Hepatocyte (in vitro differentiated cells): ENCODE results near the gene ZNF614. TPM values are rescaled to one million over a fixed set of nuclear protein-coding genes. Genes with fewer than 3 reads are reported as not detected.
A peak's percentile ranks its signal among the peaks of the same experiment; 100 is the strongest.
"Not testable (repeated sequence)": the region's sequence is repeated elsewhere in the genome, so short reads cannot be mapped to it uniquely, and the experiment has no call there.

Experiments used
- DNase-seq: peaks from one replicate; pipeline ENCODE4 v3.0.0-alpha.2; 2016; ENCODE audit warnings: low spot score
- H2AFZ ChIP-seq: fragments of 200-600 bp; sonication (generic); 2 replicates; pipeline ENCODE4 v1.6.0; 2016; ENCODE audit warnings: antibody characterized with exemption, mild to moderate bottlenecking
- H3K27ac ChIP-seq: fragments of 200-600 bp; sonication (generic); 2 replicates; pipeline ENCODE4 v1.5.1; 2016; ENCODE audit warnings: mild to moderate bottlenecking
- H3K27me3 ChIP-seq: fragments of 200-600 bp; sonication (generic); 2 replicates; pipeline ENCODE4 v1.6.1; 2016
- H3K36me3 ChIP-seq: fragments of 200-600 bp; sonication (generic); replicated peaks from 2 replicates; pipeline ENCODE4 v1.5.1; 2016; ENCODE audit warnings: low read depth; ENCODE audit not compliant: insufficient read depth
- H3K4me1 ChIP-seq: fragments of 200-600 bp; sonication (generic); 2 replicates; pipeline ENCODE4 v1.5.1; 2016; ENCODE audit warnings: mild to moderate bottlenecking, moderate library complexity; ENCODE audit not compliant: insufficient read depth
- H3K4me2 ChIP-seq: fragments of 200-600 bp; sonication (generic); 2 replicates; pipeline ENCODE4 v1.6.0; 2016
- H3K4me3 ChIP-seq: fragments of 200-600 bp; sonication (generic); 2 replicates; pipeline ENCODE4 v1.5.1; 2016; ENCODE audit warnings: mild to moderate bottlenecking
- H3K79me2 ChIP-seq: fragments of 200-600 bp; sonication (generic); 2 replicates; pipeline ENCODE4 v1.6.0; 2017; ENCODE audit warnings: mild to moderate bottlenecking
- H3K9me2 ChIP-seq: fragments of 200-600 bp; sonication (generic); replicated peaks from 2 replicates; pipeline ENCODE4 v1.6.0; 2017; ENCODE audit warnings: mild to moderate bottlenecking; ENCODE audit not compliant: insufficient read depth
- H3K9me3 ChIP-seq: fragments of 200-600 bp; sonication (generic); 2 replicates; pipeline ENCODE4 v1.5.1; 2016; ENCODE audit warnings: low read depth, mild to moderate bottlenecking
- H4K20me1 ChIP-seq: fragments of 200-600 bp; sonication (generic); 2 replicates; pipeline ENCODE4 v1.6.0; 2016; ENCODE audit warnings: mild to moderate bottlenecking; ENCODE audit not compliant: insufficient read depth, poor library complexity, severe bottlenecking
- EZH2 ChIP-seq: fragments of 200-600 bp; sonication (generic); IDR thresholded peaks from 2 replicates; pipeline ENCODE4 v1.6.1; 2016; ENCODE audit warnings: antibody characterized with exemption, mild to moderate bottlenecking, borderline replicate concordance
- EZH2phosphoT487 ChIP-seq: fragments of 200-600 bp; sonication (generic); IDR thresholded peaks from one replicate; pipeline ENCODE4 v1.6.1; 2018; ENCODE audit warnings: antibody characterized with exemption, mild to moderate bottlenecking, low read depth, moderate library complexity; ENCODE audit not compliant: unreplicated experiment, severe bottlenecking
- WGBS: methylation state at CpG from one replicate; pipeline ENCODE4 v1.1.6; 2016; ENCODE audit warnings: low lambda C conversion rate; ENCODE audit errors: missing lambda C conversion rate; 5-methylcytosine and 5-hydroxymethylcytosine counted together
- polyA plus RNA-seq: library from polyadenylated mRNA; unstranded; fragments of >200 nt; fragmentation: Nextera tagmentation; extraction: Ambion mirVana; gene quantifications from 2 replicates; pipeline ENCODE4 v1.2.1, GENCODE V29; 2016
- total RNA-seq: library from RNA; depleted of rRNA; stranded (reverse); fragments of >200 nt; gene quantifications from 2 replicates; pipeline ENCODE4 v1.2.3, GENCODE V29; 2014
- TF ChIP-seq, protein P1 (sequence below): fragments of 200-600 bp; sonication (generic); IDR thresholded peaks from 2 replicates; pipeline ENCODE4 v1.5.1; 2016; ENCODE audit warnings: antibody characterized with exemption, mild to moderate bottlenecking; ENCODE audit not compliant: poor library complexity

Gene ZNF614
- total and polyA plus RNA-seq, 2 experiments from 2014 or later = 5.5 to 10.7 TPM

DNA sequence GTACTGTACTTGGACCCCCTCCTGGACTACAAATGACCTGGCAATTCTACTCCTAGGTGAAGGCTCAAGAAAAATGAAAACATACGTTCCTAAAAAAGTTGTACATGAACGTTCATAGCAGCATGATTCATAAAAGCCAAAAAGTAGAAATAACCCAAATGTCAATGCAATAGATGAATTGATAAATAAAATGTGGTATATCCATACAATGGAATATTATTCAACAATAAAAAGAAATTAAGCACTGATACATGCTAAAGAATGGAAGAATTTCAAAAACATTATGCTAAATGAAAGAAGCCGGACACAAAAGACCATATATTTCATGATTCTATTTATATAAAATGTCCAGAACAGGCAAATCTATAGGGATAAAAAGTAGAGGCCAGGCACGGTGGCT is 11.0 kb upstream of the ZNF614 start:
- no peak for TF ChIP-seq EZH2
- TF ChIP-seq, protein P1, sequence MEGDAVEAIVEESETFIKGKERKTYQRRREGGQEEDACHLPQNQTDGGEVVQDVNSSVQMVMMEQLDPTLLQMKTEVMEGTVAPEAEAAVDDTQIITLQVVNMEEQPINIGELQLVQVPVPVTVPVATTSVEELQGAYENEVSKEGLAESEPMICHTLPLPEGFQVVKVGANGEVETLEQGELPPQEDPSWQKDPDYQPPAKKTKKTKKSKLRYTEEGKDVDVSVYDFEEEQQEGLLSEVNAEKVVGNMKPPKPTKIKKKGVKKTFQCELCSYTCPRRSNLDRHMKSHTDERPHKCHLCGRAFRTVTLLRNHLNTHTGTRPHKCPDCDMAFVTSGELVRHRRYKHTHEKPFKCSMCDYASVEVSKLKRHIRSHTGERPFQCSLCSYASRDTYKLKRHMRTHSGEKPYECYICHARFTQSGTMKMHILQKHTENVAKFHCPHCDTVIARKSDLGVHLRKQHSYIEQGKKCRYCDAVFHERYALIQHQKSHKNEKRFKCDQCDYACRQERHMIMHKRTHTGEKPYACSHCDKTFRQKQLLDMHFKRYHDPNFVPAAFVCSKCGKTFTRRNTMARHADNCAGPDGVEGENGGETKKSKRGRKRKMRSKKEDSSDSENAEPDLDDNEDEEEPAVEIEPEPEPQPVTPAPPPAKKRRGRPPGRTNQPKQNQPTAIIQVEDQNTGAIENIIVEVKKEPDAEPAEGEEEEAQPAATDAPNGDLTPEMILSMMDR = no peak
- no peak for TF ChIP-seq EZH2phosphoT487
- Histone ChIP-seq H3K9me3 (peaks cover 42% of the 10 kb centered on the region), H4K20me1 (no peaks in the 10 kb centered on the region)

DNA sequence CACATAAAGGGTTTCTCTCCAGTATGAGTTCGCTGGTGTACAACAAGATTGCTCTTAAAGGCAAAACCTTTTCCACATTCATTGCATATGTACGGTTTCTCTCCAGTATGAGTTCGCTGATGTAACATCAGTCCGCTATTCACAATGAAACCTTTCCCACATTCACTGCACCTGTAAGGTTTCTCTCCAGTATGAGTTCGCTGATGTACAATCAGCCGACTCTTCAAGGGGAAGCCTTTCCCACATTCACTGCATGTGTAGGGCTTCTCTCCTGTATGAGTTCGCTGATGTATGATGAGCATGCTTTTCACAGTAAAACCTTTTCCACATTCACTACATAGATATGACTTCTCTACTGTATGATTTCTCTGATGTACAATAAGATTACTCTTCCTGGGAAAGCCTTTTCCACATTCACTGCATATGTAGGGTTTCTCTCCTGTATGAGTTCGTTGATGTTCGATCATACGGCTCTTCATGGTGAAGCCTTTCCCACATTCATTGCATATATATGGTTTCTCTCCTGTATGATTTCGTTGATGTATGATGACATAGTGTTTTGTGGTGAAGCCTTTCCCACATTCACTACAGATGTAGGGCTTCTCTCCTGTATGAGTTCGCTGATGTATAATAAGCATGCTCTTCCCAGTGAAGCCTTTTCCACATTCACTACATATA is 6.0 kb upstream of the ZNF614 start:
- Histone ChIP-seq H3K36me3 (peaks cover 25% of the 10 kb centered on the region), H3K4me3 (peak overlapping the region; percentile 14)
- WGBS = 99% methylated on average over 12 of the region's 12 CpGs

More for the DNA sequence above, 11.0 kb upstream of the ZNF614 start:
- Histone ChIP-seq H2AFZ (no peak overlapping the region), H3K36me3 (peaks cover 27% of the 10 kb centered on the region), H3K4me3 (no peak overlapping the region), H3K4me1 (no peaks in the 10 kb centered on the region), H3K9me2 (no peaks in the 10 kb centered on the region), H3K79me2 (no peaks in the 10 kb centered on the region), H3K4me2 (no peak overlapping the region), H3K27ac (no peak overlapping the region), H3K27me3 (no peaks in the 10 kb centered on the region)
- 100% methylated on average over 4 of the region's 4 CpGs for WGBS
- DNase-seq = no peak

DNA sequence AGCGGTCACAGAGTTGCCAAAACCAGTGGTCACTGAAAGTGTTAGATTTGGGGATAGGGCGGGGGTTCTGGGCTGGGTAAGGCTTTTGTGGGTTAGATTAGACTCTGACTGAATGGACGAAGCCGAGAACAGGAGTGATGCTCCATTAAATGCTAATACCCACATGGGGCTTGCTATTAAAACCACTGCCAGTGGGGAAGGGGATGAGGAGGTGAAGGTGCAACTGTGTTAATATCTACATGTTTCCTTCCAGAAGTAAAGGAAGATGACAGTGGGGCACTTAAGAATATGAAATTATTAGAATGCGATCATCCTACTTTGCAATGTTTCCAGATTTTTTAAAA is 573 bp upstream of the ZNF614 start:
- no peaks in the 10 kb centered on the region for H4K20me1 ChIP-seq
- no peak for DNase-seq
- H3K4me2 ChIP-seq = peak overlapping the region; percentile 76
- 22% methylated on average over 5 of the region's 5 CpGs for WGBS
- peaks cover 38% of the 10 kb centered on the region for H3K79me2 ChIP-seq
- peak overlapping the region; percentile 85 for H3K4me3 ChIP-seq
- peak overlapping the region; percentile 84 for H2AFZ ChIP-seq
- H3K9me2 ChIP-seq = no peaks in the 10 kb centered on the region
- TF ChIP-seq, protein P1 = no peak
- TF ChIP-seq EZH2phosphoT487 = no peak
- TF ChIP-seq EZH2 = no peak
- H3K36me3 ChIP-seq = peaks cover 9% of the 10 kb centered on the region
- no peaks in the 10 kb centered on the region for H3K27me3 ChIP-seq
- peak overlapping the region; percentile 98 for H3K27ac ChIP-seq
- peaks cover 10% of the 10 kb centered on the region for H3K4me1 ChIP-seq
- peaks cover 33% of the 10 kb centered on the region for H3K9me3 ChIP-seq

More for the DNA sequence above, 6.0 kb upstream of the ZNF614 start:
- no peak overlapping the region for H3K27ac ChIP-seq
- H3K9me2 ChIP-seq = no peaks in the 10 kb centered on the region
- no peaks in the 10 kb centered on the region for H4K20me1 ChIP-seq
- H3K4me2 ChIP-seq = no peak overlapping the region
- peaks cover 5% of the 10 kb centered on the region for H3K79me2 ChIP-seq
- H3K9me3 ChIP-seq = peaks cover 60% of the 10 kb centered on the region
- DNase-seq = no peak
- H3K4me1 ChIP-seq = no peaks in the 10 kb centered on the region
- H3K27me3 ChIP-seq = no peaks in the 10 kb centered on the region
- H2AFZ ChIP-seq = no peak overlapping the region
- TF ChIP-seq, protein P1 = no peak
- TF ChIP-seq EZH2 (no peak), EZH2phosphoT487 (no peak)

DNA sequence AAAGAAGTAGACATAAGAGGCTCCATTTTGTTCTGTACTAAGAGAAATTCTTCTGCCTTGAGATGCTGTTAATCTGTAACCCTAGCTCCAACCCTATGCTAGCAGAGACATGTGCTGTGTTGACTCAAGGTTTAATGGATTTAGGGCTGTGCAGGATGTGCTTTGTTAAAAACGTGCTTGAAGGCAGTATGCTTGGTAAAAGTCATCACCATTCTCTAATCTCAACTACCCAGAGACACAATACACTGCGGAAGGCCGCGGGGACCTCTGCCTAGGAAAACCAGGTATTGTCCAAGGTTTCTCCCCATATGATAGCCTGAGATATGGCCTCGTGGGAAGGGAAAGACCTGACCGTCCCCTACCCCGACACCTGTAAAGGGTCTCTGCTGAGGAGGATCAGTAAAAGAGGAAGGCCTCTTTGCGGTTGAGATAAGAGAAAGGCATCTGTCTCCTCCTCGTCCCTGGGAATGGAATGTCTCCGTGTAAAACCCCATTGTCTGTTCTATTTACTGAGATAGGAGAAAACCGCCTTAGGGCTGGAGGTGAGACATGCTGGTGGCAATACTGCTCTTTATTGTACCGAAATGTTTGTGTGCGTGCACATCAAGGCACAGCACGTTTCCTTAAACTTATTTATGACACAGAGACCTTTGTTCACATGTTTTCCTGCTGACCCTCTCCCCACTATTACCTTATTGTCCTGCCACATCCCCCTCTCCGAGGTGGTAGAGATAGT is 1.8 kb downstream of the ZNF614 start:
- not testable (repeated sequence) for H3K9me2 ChIP-seq, H2AFZ ChIP-seq, DNase-seq, H3K4me1 ChIP-seq, H3K4me3 ChIP-seq, H3K36me3 ChIP-seq, H4K20me1 ChIP-seq, H3K27me3 ChIP-seq
- peak overlapping the region; percentile 76 for H3K4me2 ChIP-seq
- peak overlapping the region; percentile 98 for H3K27ac ChIP-seq
- H3K79me2 ChIP-seq = peaks cover 45% of the 10 kb centered on the region
- WGBS = 58% methylated on average over 15 of the region's 15 CpGs
- H3K9me3 ChIP-seq = peaks cover 31% of the 10 kb centered on the region

DNA sequence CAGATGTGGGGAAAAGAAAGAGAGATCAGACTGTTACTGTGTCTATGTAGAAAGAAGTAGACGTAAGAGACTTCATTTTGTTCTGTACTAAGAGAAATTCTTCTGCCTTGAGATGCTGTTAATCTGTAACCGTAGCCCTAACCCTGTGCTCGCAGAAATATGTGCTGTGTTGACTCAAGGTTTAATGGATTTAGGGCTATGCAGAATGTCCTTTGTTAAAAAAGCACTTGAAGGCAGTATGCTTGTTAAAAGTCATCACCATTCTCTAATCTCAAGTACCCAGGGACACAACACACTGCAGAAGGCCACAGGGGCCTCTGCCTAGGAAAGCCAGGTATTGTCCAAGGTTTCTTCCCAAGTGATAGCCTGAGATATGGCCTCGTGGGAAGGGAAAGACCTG is 3.7 kb downstream of the ZNF614 start:
- H4K20me1 ChIP-seq, H3K4me1 ChIP-seq, H2AFZ ChIP-seq, H3K4me2 ChIP-seq, H3K27ac ChIP-seq, H3K4me3 ChIP-seq, H3K36me3 ChIP-seq, H3K27me3 ChIP-seq, DNase-seq, H3K9me2 ChIP-seq: not testable (repeated sequence)
- H3K9me3 ChIP-seq = peaks cover 43% of the 10 kb centered on the region
- H3K79me2 ChIP-seq = peaks cover 40% of the 10 kb centered on the region
- 78% methylated on average over 4 of the region's 4 CpGs for WGBS
